Measurements from ENCODE around the gene TSHR.

DNA sequence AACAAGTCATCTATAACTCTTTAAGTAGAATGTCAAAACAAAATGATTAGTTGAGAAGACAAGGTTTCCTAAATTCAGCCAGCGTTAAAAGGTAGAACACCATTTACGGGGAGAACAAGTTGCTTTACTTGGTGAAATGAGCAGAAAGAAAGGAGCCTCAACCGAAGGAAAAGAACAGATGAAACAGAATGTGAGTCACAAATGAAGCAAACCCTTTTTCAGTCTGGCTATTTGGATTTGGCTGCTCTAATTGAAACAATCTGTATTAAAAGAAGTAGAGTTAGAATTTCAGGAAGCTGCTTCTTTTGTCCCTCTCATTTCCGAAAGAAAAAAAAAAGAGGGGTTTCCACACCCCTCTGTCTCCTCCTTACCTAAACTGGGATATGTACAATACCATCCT, 48.5 kb upstream of the TSHR start:
- no peak for TF ChIP-seq CTCF (IDR thresholded peaks at IDR 0.05)
- no peak for TF ChIP-seq EZH2phosphoT487 (IDR thresholded peaks at IDR 0.05)
